HepG2 (cell line): ENCODE results near the gene SALL2. TPM values are rescaled to one million over a fixed set of nuclear protein-coding genes. Genes with fewer than 3 reads are reported as not detected.

ENCODE experiments used
- AHR ChIP-seq: IDR thresholded peaks from 2 replicates; pipeline ENCODE4 v1.6.1; 2018; ENCODE audit warnings: missing genetic modification reagents, missing compliant biosample characterization
- ATF7 ChIP-seq, 2 experiments: fragments of 450-650 bp in 1 of 2; sonication (generic) in 1 of 2; formaldehyde crosslinking in 1 of 2; IDR thresholded peaks; 2 replicates each; pipeline versions ENCODE4 v1.4.0 to v1.6.1; 2016 to 2020; ENCODE audit warnings: antibody characterized with exemption in 1 of 2, mild to moderate bottlenecking in 1 of 2, missing genetic modification reagents in 1 of 2
- GLI4 ChIP-seq: sonication (generic); formaldehyde crosslinking; IDR thresholded peaks from 2 replicates; pipeline ENCODE4 v1.5.1; 2020; ENCODE audit warnings: missing genetic modification reagents, mild to moderate bottlenecking, moderate library complexity, borderline replicate concordance
- GMEB1 ChIP-seq: sonication (generic); formaldehyde crosslinking; IDR thresholded peaks from 2 replicates; pipeline ENCODE4 v1.5.1; 2020; ENCODE audit warnings: missing genetic modification reagents, mild to moderate bottlenecking, borderline replicate concordance
- GPN1 ChIP-seq: sonication (generic); formaldehyde crosslinking; IDR thresholded peaks from 2 replicates; pipeline ENCODE4 v1.5.1; 2020; ENCODE audit warnings: missing genetic modification reagents, borderline replicate concordance
- HOMEZ ChIP-seq: IDR thresholded peaks from 2 replicates; pipeline ENCODE4 v1.6.1; 2016; ENCODE audit warnings: low read depth
- IKZF1 ChIP-seq: fragments of 450-650 bp; IDR thresholded peaks from 2 replicates; pipeline ENCODE4 v1.7.1; 2016
- KDM2A ChIP-seq: sonication (generic); formaldehyde crosslinking; IDR thresholded peaks from 2 replicates; pipeline ENCODE4 v1.4.0; 2020; ENCODE audit warnings: low read depth, missing genetic modification reagents, borderline replicate concordance
- MBNL3 ChIP-seq: fragments of 250-450 bp; sonication (Bioruptor Pico); conservative IDR thresholded peaks from 2 replicates; pipeline ENCODE4 v1.8.0; 2022; ENCODE audit warnings: mild to moderate bottlenecking, inconsistent platforms
- MEF2D ChIP-seq: sonication (generic); formaldehyde crosslinking; IDR thresholded peaks from 2 replicates; pipeline ENCODE4 v1.5.1; 2020; ENCODE audit warnings: mild to moderate bottlenecking, missing genetic modification reagents
- NR2F1 ChIP-seq, 2 experiments: fragments of 450-650 bp in 1 of 2; formaldehyde crosslinking in 1 of 2; IDR thresholded peaks; 2 replicates each; pipeline versions ENCODE4 v1.5.0 to v1.6.1; 2016 to 2020; ENCODE audit warnings: mild to moderate bottlenecking in 1 of 2, missing compliant biosample characterization in 1 of 2, missing genetic modification reagents in 1 of 2, moderate library complexity in 1 of 2
- PITX1 ChIP-seq: sonication (generic); formaldehyde crosslinking; IDR thresholded peaks from 2 replicates; pipeline ENCODE4 v1.5.1; 2020; ENCODE audit warnings: mild to moderate bottlenecking, missing genetic modification reagents
- RELA ChIP-seq: sonication (generic); formaldehyde crosslinking; IDR thresholded peaks from 2 replicates; pipeline ENCODE4 v1.4.0; 2020; ENCODE audit warnings: missing genetic modification reagents
- SALL1 ChIP-seq: sonication (generic); formaldehyde crosslinking; IDR thresholded peaks from 2 replicates; pipeline ENCODE4 v1.8.0; 2022; ENCODE audit warnings: mild to moderate bottlenecking, missing genetic modification reagents
- ZFP62 ChIP-seq: sonication (generic); formaldehyde crosslinking; IDR thresholded peaks from 2 replicates; pipeline ENCODE4 v1.4.0; 2020; ENCODE audit warnings: missing genetic modification reagents
- ZNF264 ChIP-seq: sonication (generic); formaldehyde crosslinking; IDR thresholded peaks from 2 replicates; pipeline ENCODE4 v1.4.0; 2020; ENCODE audit warnings: missing genetic modification reagents
- ZNF296 ChIP-seq: sonication (generic); formaldehyde crosslinking; conservative IDR thresholded peaks from 2 replicates; pipeline ENCODE4 v1.5.0; 2020; ENCODE audit warnings: mild to moderate bottlenecking, missing genetic modification reagents
- ZNF691 ChIP-seq: sonication (generic); formaldehyde crosslinking; IDR thresholded peaks from 2 replicates; pipeline ENCODE4 v1.4.0; 2020; ENCODE audit warnings: missing genetic modification reagents, low read depth, mild to moderate bottlenecking, borderline replicate concordance
- ZNF782 ChIP-seq: sonication (generic); formaldehyde crosslinking; IDR thresholded peaks from 2 replicates; pipeline ENCODE4 v1.4.0; 2020; ENCODE audit warnings: missing genetic modification reagents, mild to moderate bottlenecking, borderline replicate concordance
- polyA plus RNA-seq, 8 experiments: library from polyadenylated mRNA; depleted of rRNA in 3 of 8; stranded (reverse) in 7 of 8; unstranded in 1 of 8; fragments of >200 nt; fragmentation: Illumina TruSeq in 4 of 8; extraction: Trizol in 4 of 8; gene quantifications; 2 replicates each; pipeline versions ENCODE4 v1.2.1 to v1.2.3, GENCODE V29; 2011 to 2016; ENCODE audit warnings: low read depth in 4 of 8, missing spikeins in 1 of 8, mixed read lengths in 1 of 8; ENCODE audit not compliant: insufficient read depth in 1 of 8
- total RNA-seq, 5 experiments: library from RNA; depleted of rRNA; stranded (reverse); fragments of >200 nt; fragmentation: Illumina TruSeq; extraction: Trizol; gene quantifications; 2 replicates each; pipeline ENCODE4 v1.2.3, GENCODE V29; 2016; ENCODE audit warnings: low read depth in 1 of 5
- TF ChIP-seq, protein P1 (sequence below): sonication (generic); formaldehyde crosslinking; IDR thresholded peaks from 2 replicates; pipeline ENCODE4 v1.4.0; 2020; ENCODE audit warnings: missing genetic modification reagents
- TF ChIP-seq, protein P2 (sequence below): sonication (generic); formaldehyde crosslinking; IDR thresholded peaks from 2 replicates; pipeline ENCODE4 v1.4.0; 2020; ENCODE audit warnings: mild to moderate bottlenecking, missing genetic modification reagents
- TF ChIP-seq, protein P3 (sequence below): IDR thresholded peaks from 2 replicates; pipeline ENCODE4 v1.6.1; 2016; ENCODE audit warnings: control low read depth

SALL2 gene
- total and polyA plus RNA-seq, 2 of the 13 experiments (the other 11 are each of a cell fraction or from before 2014, with no cell fraction given), result 4.9 to 5.8 TPM

GRCh38 chr14:21557084-21557901 is 31.1 kb upstream of the SALL2 start (continued):
- no peak for TF ChIP-seq ZNF691 (CRISPR knock-in tag)
- TF ChIP-seq GMEB1, result no peak
- peak; percentile 51; the same call in 1 of the 2 replicates for TF ChIP-seq ZNF264
- TF ChIP-seq ZNF782 (CRISPR knock-in tag), result no peak
- peak; percentile 51; the same call in 1 of the 2 replicates for TF ChIP-seq MEF2D (CRISPR knock-in tag)
- TF ChIP-seq ZFP62 (CRISPR knock-in tag), result no peak
- TF ChIP-seq HOMEZ (CRISPR knock-in tag), result peak; percentile 64
- no peak for TF ChIP-seq RELA (CRISPR knock-in tag)
- TF ChIP-seq IKZF1, result no peak
- peak; percentile 35; the same call in 1 of the 2 replicates for TF ChIP-seq SALL1 (CRISPR knock-in tag)
- TF ChIP-seq ZNF296 (CRISPR knock-in tag), result no peak
- peak; percentile 85 for TF ChIP-seq PITX1 (CRISPR knock-in tag)
- no peak for TF ChIP-seq GLI4 (CRISPR knock-in tag)
- TF ChIP-seq ATF7 (IDR thresholded peaks at IDR 0.05), result no peak
- no peak for TF ChIP-seq ATF7 (CRISPR knock-in tag; IDR thresholded peaks at IDR 0.05)
- no peak for TF ChIP-seq AHR (CRISPR knock-in tag)
- peak in 1 of 2 experiments; percentile 95; a peak in 2 of 4 replicates for TF ChIP-seq NR2F1 (CRISPR knock-in tag; IDR thresholded peaks at IDR 0.05)
- TF ChIP-seq, protein P1, sequence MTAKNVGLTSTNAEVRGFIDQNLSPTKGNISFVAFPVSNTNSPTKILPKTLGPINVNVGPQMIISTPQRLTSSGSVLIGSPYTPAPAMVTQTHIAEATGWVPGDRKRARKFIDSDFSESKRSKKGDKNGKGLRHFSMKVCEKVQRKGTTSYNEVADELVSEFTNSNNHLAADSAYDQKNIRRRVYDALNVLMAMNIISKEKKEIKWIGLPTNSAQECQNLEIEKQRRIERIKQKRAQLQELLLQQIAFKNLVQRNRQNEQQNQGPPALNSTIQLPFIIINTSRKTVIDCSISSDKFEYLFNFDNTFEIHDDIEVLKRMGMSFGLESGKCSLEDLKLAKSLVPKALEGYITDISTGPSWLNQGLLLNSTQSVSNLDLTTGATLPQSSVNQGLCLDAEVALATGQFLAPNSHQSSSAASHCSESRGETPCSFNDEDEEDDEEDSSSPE (CRISPR knock-in tag), result no peak
- TF ChIP-seq, protein P2, sequence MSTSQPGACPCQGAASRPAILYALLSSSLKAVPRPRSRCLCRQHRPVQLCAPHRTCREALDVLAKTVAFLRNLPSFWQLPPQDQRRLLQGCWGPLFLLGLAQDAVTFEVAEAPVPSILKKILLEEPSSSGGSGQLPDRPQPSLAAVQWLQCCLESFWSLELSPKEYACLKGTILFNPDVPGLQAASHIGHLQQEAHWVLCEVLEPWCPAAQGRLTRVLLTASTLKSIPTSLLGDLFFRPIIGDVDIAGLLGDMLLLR, result no peak
- no peak for TF ChIP-seq MBNL3 (CRISPR knock-in tag)
- TF ChIP-seq, protein P3, sequence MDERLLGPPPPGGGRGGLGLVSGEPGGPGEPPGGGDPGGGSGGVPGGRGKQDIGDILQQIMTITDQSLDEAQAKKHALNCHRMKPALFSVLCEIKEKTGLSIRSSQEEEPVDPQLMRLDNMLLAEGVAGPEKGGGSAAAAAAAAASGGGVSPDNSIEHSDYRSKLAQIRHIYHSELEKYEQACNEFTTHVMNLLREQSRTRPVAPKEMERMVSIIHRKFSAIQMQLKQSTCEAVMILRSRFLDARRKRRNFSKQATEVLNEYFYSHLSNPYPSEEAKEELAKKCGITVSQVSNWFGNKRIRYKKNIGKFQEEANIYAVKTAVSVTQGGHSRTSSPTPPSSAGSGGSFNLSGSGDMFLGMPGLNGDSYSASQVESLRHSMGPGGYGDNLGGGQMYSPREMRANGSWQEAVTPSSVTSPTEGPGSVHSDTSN (CRISPR knock-in tag), result no peak; the same call in 1 of the 2 replicates
- TF ChIP-seq GPN1, result no peak
- TF ChIP-seq KDM2A, result 0 out of 2 replicates have a peak, but pooled peaks have one; percentile 15
